HepG2 (cell line): Measurements from ENCODE around the gene GINM1. TPM values are rescaled to one million over a fixed set of nuclear protein-coding genes. Genes with fewer than 3 reads are reported as not detected.

Source experiments
- AKAP8 ChIP-seq: sonication (generic); formaldehyde crosslinking; IDR thresholded peaks from 2 replicates; pipeline ENCODE4 v1.5.1; 2020; ENCODE audit warnings: mild to moderate bottlenecking, missing genetic modification reagents
- ATAD3A ChIP-seq: sonication (generic); formaldehyde crosslinking; IDR thresholded peaks from 2 replicates; pipeline ENCODE4 v1.4.0; 2020; ENCODE audit warnings: missing genetic modification reagents
- CREB1 ChIP-seq, 2 experiments: fragments of 450-650 bp in 1 of 2; IDR thresholded peaks; 2 replicates each; pipeline ENCODE4 v1.6.1; 2016 to 2017; ENCODE audit warnings: control low read depth in 1 of 2, mild to moderate bottlenecking in 1 of 2, missing compliant biosample characterization in 1 of 2, missing genetic modification characterization in 1 of 2
- FOXJ3 ChIP-seq: sonication (generic); formaldehyde crosslinking; IDR thresholded peaks from 2 replicates; pipeline ENCODE4 v1.4.0; 2020; ENCODE audit warnings: missing genetic modification reagents, mild to moderate bottlenecking, borderline replicate concordance
- HDAC2 ChIP-seq: sonication (generic); formaldehyde crosslinking; IDR thresholded peaks from 2 replicates; pipeline ENCODE4 v1.4.0; 2020; ENCODE audit warnings: missing genetic modification reagents
- HMG20A ChIP-seq: IDR thresholded peaks from 2 replicates; pipeline ENCODE4 v1.6.1; 2016; ENCODE audit warnings: borderline replicate concordance
- KDM1A ChIP-seq: IDR thresholded peaks from 2 replicates; pipeline ENCODE4 v1.6.1; 2016; ENCODE audit warnings: missing compliant biosample characterization
- NFE2L1 ChIP-seq: sonication (generic); formaldehyde crosslinking; IDR thresholded peaks from 2 replicates; pipeline ENCODE4 v1.4.0; 2020; ENCODE audit warnings: missing genetic modification reagents, mild to moderate bottlenecking, borderline replicate concordance
- NKX3-1 ChIP-seq: sonication (generic); formaldehyde crosslinking; IDR thresholded peaks from 2 replicates; pipeline ENCODE4 v1.5.0; 2020; ENCODE audit warnings: missing genetic modification reagents
- NR2F6 ChIP-seq, 2 experiments: IDR thresholded peaks; 2 replicates each; pipeline ENCODE4 v1.6.1; 2016; ENCODE audit warnings: antibody characterized with exemption in 1 of 2, mild to moderate bottlenecking in 1 of 2
- PRMT3 ChIP-seq: sonication (generic); formaldehyde crosslinking; IDR thresholded peaks from 2 replicates; pipeline ENCODE4 v1.8.1; 2022; ENCODE audit warnings: low read depth, mild to moderate bottlenecking, moderate library complexity, missing genetic modification reagents, borderline replicate concordance
- RELA ChIP-seq: sonication (generic); formaldehyde crosslinking; IDR thresholded peaks from 2 replicates; pipeline ENCODE4 v1.4.0; 2020; ENCODE audit warnings: missing genetic modification reagents
- SAP130 ChIP-seq: IDR thresholded peaks from 2 replicates; pipeline ENCODE4 v1.6.1; 2016; ENCODE audit warnings: low read depth
- SMAD9 ChIP-seq: sonication (generic); formaldehyde crosslinking; IDR thresholded peaks from 2 replicates; pipeline ENCODE4 v1.5.1; 2020; ENCODE audit warnings: mild to moderate bottlenecking, missing genetic modification reagents
- SP4 ChIP-seq: sonication (generic); formaldehyde crosslinking; IDR thresholded peaks from 2 replicates; pipeline ENCODE4 v1.8.1; 2023; ENCODE audit warnings: mild to moderate bottlenecking, missing genetic modification reagents
- SP5 ChIP-seq: IDR thresholded peaks from 2 replicates; pipeline ENCODE4 v1.6.1; 2016; ENCODE audit warnings: low read depth, borderline replicate concordance
- SRY ChIP-seq: sonication (generic); formaldehyde crosslinking; IDR thresholded peaks from 2 replicates; pipeline ENCODE4 v1.8.0; 2022; ENCODE audit warnings: mild to moderate bottlenecking, missing genetic modification reagents
- THAP11 ChIP-seq: IDR thresholded peaks from 2 replicates; pipeline ENCODE4 v1.6.1; 2016; ENCODE audit warnings: missing biosample characterization, missing genetic modification reagents
- YY1 ChIP-seq: IDR thresholded peaks from 2 replicates; pipeline ENCODE4 v1.6.1; 2011; ENCODE audit warnings: low read length, low read depth, moderate library complexity, mild to moderate bottlenecking; ENCODE audit not compliant: insufficient read depth, insufficient replicate concordance
- ZFP36 ChIP-seq: fragments of 150-350 bp; IDR thresholded peaks from 2 replicates; pipeline ENCODE4 v1.6.1; 2018; ENCODE audit warnings: borderline replicate concordance, low read length, low read depth; ENCODE audit not compliant: partially characterized antibody
- ZNF317 ChIP-seq: sonication (generic); formaldehyde crosslinking; IDR thresholded peaks from 2 replicates; pipeline ENCODE4 v1.5.0; 2020; ENCODE audit warnings: mild to moderate bottlenecking, missing genetic modification reagents
- ZNF335 ChIP-seq: sonication (generic); formaldehyde crosslinking; IDR thresholded peaks from 2 replicates; pipeline ENCODE4 v1.4.0; 2020; ENCODE audit warnings: missing genetic modification reagents
- ZNF337 ChIP-seq: sonication (generic); formaldehyde crosslinking; IDR thresholded peaks from 2 replicates; pipeline ENCODE4 v1.5.1; 2020; ENCODE audit warnings: missing genetic modification reagents, low read depth, mild to moderate bottlenecking, borderline replicate concordance
- ZNF496 ChIP-seq: sonication (generic); formaldehyde crosslinking; IDR thresholded peaks from 2 replicates; pipeline ENCODE4 v1.8.1; 2023; ENCODE audit warnings: mild to moderate bottlenecking, moderate library complexity, missing genetic modification reagents; ENCODE audit not compliant: insufficient replicate concordance
- ZNF567 ChIP-seq: sonication (generic); formaldehyde crosslinking; IDR thresholded peaks from 2 replicates; pipeline ENCODE4 v1.8.1; 2023; ENCODE audit warnings: mild to moderate bottlenecking, missing genetic modification reagents, borderline replicate concordance
- ZNF720 ChIP-seq: sonication (generic); formaldehyde crosslinking; IDR thresholded peaks from 2 replicates; pipeline ENCODE4 v1.4.0; 2020; ENCODE audit warnings: missing genetic modification reagents
- ZNF746 ChIP-seq: sonication (generic); formaldehyde crosslinking; IDR thresholded peaks from 2 replicates; pipeline ENCODE4 v1.8.0; 2022; ENCODE audit warnings: mild to moderate bottlenecking, missing genetic modification reagents
- ZNF777 ChIP-seq: sonication (generic); formaldehyde crosslinking; IDR thresholded peaks from 2 replicates; pipeline ENCODE4 v1.4.0; 2020; ENCODE audit warnings: missing genetic modification reagents
- polyA plus RNA-seq, 8 experiments: library from polyadenylated mRNA; depleted of rRNA in 3 of 8; stranded (reverse) in 7 of 8; unstranded in 1 of 8; fragments of >200 nt; fragmentation: Illumina TruSeq in 4 of 8; extraction: Trizol in 4 of 8; gene quantifications; 2 replicates each; pipeline versions ENCODE4 v1.2.1 to v1.2.3, GENCODE V29; 2011 to 2016; ENCODE audit warnings: low read depth in 4 of 8, missing spikeins in 1 of 8, mixed read lengths in 1 of 8; ENCODE audit not compliant: insufficient read depth in 1 of 8
- total RNA-seq, 5 experiments: library from RNA; depleted of rRNA; stranded (reverse); fragments of >200 nt; fragmentation: Illumina TruSeq; extraction: Trizol; gene quantifications; 2 replicates each; pipeline ENCODE4 v1.2.3, GENCODE V29; 2016; ENCODE audit warnings: low read depth in 1 of 5
- TF ChIP-seq, protein P1 (sequence below): sonication (generic); formaldehyde crosslinking; IDR thresholded peaks from 2 replicates; pipeline ENCODE4 v1.4.0; 2020; ENCODE audit warnings: missing genetic modification reagents
- TF ChIP-seq, protein P2 (sequence below): sonication (generic); formaldehyde crosslinking; IDR thresholded peaks from 2 replicates; pipeline ENCODE4 v1.5.0; 2020; ENCODE audit warnings: missing genetic modification reagents

Gene GINM1
- total and polyA plus RNA-seq, 2 of the 13 experiments (the other 11 are each of a cell fraction or from before 2014, with no cell fraction given) = 19.4 to 27.5 TPM

DNA sequence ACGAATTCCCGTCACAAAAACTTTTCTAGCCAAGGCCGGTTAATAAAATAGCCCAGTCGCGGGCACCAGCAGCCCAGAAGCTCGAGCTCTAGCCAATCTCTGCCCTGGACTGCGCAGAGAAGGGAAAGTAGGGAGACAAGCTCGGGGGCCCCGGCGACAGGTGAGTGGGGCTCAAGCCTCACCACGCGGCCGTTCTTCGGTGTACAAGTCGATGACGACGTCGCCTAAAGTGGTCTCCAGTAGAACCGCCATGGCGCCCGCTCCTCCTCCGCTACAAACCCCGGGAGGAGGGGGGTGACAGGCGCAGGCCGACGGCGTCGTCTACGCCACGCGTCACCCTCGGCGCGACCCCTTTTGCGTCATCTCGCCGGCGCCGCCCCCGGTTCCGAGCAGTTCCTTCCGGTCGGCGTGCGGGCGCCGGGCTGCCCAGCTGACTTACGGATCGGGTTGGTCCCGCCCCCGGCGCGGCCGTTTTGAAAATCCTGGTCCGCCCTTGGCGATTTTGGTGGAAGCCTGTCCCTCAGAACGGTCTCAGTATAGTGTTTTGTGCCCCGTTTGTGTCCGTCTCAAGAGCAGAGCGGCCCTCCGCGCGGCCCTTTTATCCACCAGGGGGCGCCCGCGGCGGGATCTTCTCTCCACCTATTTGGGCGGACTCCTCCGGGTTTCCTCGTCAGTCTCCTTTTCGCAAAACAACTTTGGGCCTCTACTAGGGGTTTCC is 20.3 kb upstream of the GINM1 start, which contains the start of gene PPIL4 (continued):
- TF ChIP-seq AKAP8 (CRISPR knock-in tag) (peak; percentile 49), NKX3-1 (peak; percentile 86), FOXJ3 (peak; percentile 78; the same call in 1 of the 2 replicates), KDM1A (CRISPR knock-in tag) (no peak), NFE2L1 (CRISPR knock-in tag) (no peak), ZNF746 (0 out of 2 replicates have a peak, but pooled peaks have one; percentile 28), HMG20A (CRISPR knock-in tag) (peak; percentile 34; the same call in 1 of the 2 replicates), ZNF496 (CRISPR knock-in tag) (no peak), ZFP36 (no peak), ZNF777 (CRISPR knock-in tag) (peak; percentile 45), THAP11 (CRISPR knock-in tag) (peak; percentile 96), ZNF337 (CRISPR knock-in tag) (peak; percentile 90; the same call in 1 of the 2 replicates), SAP130 (peak; percentile 99), ATAD3A (CRISPR knock-in tag) (no peak), SRY (CRISPR knock-in tag) (peak; percentile 45), HDAC2 (CRISPR knock-in tag) (peak; percentile 93), YY1 (peak; percentile 94), SP4 (peak; percentile 86), ZNF567 (CRISPR knock-in tag) (0 out of 2 replicates have a peak, but pooled peaks have one; percentile 87), SMAD9 (CRISPR knock-in tag) (peak; percentile 23; the same call in 1 of the 2 replicates), ZNF720 (CRISPR knock-in tag) (no peak), SP5 (CRISPR knock-in tag) (peak; percentile 74; the same call in 1 of the 2 replicates), RELA (CRISPR knock-in tag) (peak; percentile 69; the same call in 1 of the 2 replicates), NR2F6 (IDR thresholded peaks at IDR 0.05) (no peak), NR2F6 (CRISPR knock-in tag; IDR thresholded peaks at IDR 0.05) (peak; percentile 66), CREB1 (IDR thresholded peaks at IDR 0.05) (peak; percentile 100), CREB1 (CRISPR knock-in tag; IDR thresholded peaks at IDR 0.05) (peak; percentile 100), ZNF317 (CRISPR knock-in tag) (0 out of 2 replicates have a peak, but pooled peaks have one; percentile 21), PRMT3 (CRISPR knock-in tag) (peak; percentile 85; the same call in 1 of the 2 replicates), ZNF335 (CRISPR knock-in tag) (peak; percentile 72; the same call in 1 of the 2 replicates)
- TF ChIP-seq, protein P1, sequence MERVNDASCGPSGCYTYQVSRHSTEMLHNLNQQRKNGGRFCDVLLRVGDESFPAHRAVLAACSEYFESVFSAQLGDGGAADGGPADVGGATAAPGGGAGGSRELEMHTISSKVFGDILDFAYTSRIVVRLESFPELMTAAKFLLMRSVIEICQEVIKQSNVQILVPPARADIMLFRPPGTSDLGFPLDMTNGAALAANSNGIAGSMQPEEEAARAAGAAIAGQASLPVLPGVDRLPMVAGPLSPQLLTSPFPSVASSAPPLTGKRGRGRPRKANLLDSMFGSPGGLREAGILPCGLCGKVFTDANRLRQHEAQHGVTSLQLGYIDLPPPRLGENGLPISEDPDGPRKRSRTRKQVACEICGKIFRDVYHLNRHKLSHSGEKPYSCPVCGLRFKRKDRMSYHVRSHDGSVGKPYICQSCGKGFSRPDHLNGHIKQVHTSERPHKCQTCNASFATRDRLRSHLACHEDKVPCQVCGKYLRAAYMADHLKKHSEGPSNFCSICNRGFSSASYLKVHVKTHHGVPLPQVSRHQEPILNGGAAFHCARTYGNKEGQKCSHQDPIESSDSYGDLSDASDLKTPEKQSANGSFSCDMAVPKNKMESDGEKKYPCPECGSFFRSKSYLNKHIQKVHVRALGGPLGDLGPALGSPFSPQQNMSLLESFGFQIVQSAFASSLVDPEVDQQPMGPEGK (CRISPR knock-in tag) = peak; percentile 90
- TF ChIP-seq, protein P2, sequence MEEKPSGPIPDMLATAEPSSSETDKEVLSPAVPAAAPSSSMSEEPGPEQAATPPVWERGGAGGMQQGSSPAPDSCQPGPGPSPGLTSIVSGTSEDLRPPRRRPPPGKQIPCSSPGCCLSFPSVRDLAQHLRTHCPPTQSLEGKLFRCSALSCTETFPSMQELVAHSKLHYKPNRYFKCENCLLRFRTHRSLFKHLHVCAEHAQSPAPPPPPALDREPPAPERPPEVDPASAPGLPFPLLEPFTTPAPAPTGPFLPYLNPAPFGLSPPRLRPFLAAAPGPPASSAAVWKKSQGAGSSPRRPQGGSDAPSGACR = no peak; the same call in 1 of the 2 replicates
